GM12865 (cell line): ENCODE measurements around the gene PRICKLE2.

Source experiments
- DNase-seq: peaks from one replicate; pipeline ENCODE4 v3.0.0; 2010; ENCODE audit warnings: low read depth
- H3K4me3 ChIP-seq: 2 replicates; pipeline ENCODE4 v1.5.1; 2011; ENCODE audit warnings: mild to moderate bottlenecking, low read depth, low read length, control low read depth
- CTCF ChIP-seq: IDR thresholded peaks from 2 replicates; pipeline ENCODE4 v1.5.1; 2011; ENCODE audit warnings: low read length, control low read depth, low read depth, inconsistent platforms; ENCODE audit not compliant: insufficient read depth; ENCODE audit errors: missing control alignments

PRICKLE2 gene

GRCh38 chr3:64253689-64254088 is 28.4 kb upstream of the PRICKLE2 start:
- no peak for DNase-seq
- TF ChIP-seq CTCF: no peak
- no peak overlapping the region for H3K4me3 ChIP-seq

- no peak for TF ChIP-seq CTCF
- no peak for DNase-seq
Measured at GRCh38 chr3:64251019-64251418, 25.8 kb upstream of the PRICKLE2 start.

DNA sequence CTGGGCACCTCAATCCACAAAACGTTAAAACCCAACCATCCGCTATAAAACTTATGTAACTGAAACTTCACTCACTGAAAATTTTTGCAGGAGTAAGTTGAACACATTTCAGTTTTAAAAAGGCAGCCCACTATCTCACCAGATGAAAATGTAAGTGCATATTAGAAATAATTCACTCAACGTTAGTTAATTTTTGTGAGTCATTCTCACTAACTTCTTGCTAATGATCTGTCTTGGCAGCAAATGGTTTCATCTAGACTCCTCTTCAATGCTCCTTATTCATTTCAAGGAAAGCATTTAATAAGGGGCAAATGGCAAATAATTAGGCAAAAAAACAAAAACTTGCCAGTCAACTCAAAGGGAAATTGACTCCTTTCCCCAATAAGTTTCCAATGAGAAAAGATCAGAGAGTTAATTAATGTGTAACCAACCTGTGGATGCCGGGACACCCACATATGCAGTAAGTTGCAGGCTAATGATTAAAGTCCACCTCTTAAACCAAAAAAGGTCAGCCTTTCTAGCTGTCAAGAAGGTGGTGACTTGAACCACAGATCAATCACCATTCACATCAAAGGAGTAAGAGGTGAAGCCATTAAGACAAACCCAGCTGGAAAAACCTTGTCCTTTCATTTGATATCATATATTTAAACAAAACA is 22.9 kb upstream of the PRICKLE2 start:
- no peak overlapping the region for H3K4me3 ChIP-seq
- DNase-seq: no peak
- no peak for TF ChIP-seq CTCF

More at GRCh38 chr3:64251019-64251418, 25.8 kb upstream of the PRICKLE2 start:
- no peak overlapping the region for H3K4me3 ChIP-seq

GRCh38 chr3:64244011-64244942 is 19.0 kb upstream of the PRICKLE2 start:
- no peak overlapping the region for H3K4me3 ChIP-seq
- TF ChIP-seq CTCF: peak; percentile 41
- DNase-seq: peak; percentile 36

GRCh38 chr3:64242435-64242834 is 17.2 kb upstream of the PRICKLE2 start:
- no peak for DNase-seq
- TF ChIP-seq CTCF: no peak
- H3K4me3 ChIP-seq: no peak overlapping the region

DNA sequence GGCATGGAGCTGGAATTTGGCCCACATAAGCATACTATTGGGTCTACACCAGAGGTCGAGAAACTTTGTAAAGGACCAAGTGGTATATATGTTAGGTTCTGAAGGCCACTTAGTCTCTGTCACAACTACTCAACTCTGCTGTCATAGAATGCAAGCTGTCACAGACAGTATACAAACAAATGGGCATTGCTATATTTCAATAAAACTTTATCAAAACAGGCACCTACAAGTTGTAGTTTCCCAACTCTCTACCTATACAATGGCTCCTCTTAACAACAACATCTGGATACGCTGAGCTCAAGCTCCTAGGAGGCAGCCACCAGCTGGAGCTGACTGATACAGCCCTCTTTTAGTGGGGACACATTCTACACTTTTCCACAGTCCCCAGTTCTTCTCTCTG is 15.7 kb upstream of the PRICKLE2 start:
- DNase-seq: no peak
- TF ChIP-seq CTCF: no peak
- H3K4me3 ChIP-seq: no peak overlapping the region
